ENCODE results near the gene TNFRSF8.

- TF ChIP-seq EP300 (IDR thresholded peaks at IDR 0.05) (no peak), CTCF (IDR thresholded peaks at IDR 0.05) (no peak)
Observed at GRCh38 chr1:12180315-12180714, 117.2 kb downstream of the TNFRSF8 start.
